HepG2 (cell line): Measurements from ENCODE around the gene ISCU. TPM values are rescaled to one million over a fixed set of nuclear protein-coding genes. Genes with fewer than 3 reads are reported as not detected.

Experiments
- ATAC-seq: fragments of 200-7000 bp; cut with Tn5 transposase; 3 replicates; pipeline ENCODE4 v1.9.1; 2020; ENCODE audit warnings: mild to moderate bottlenecking, moderate library complexity
- BruUV-seq: library from RNA; stranded (reverse); fragments of 400-500 nt; replicated peaks from 2 replicates; lab custom pipeline; 2021; lab: Mats Ljungman, UMichigan
- CTCF ChIA-PET: fragments of 300-600 bp; formaldehyde crosslinking; extraction: SDS; loops from one replicate; lab custom pipeline; 2021; ENCODE audit warnings: low total read pairs, inconsistent platforms, low intra/inter-chr PET ratio; lab: Yijun Ruan, JAX
- POLR2A ChIA-PET: fragments of 350-600 bp; sonication (Branson Sonifier 250); formaldehyde crosslinking; loops from one replicate; lab custom pipeline; 2020; ENCODE audit warnings: antibody characterized with exemption, inconsistent platforms; lab: Yijun Ruan, JAX
- DNase-seq: peaks from one replicate; pipeline ENCODE4 v3.0.0-alpha.2; 2015; ENCODE audit warnings: low spot score
- FAIRE-seq: peaks from 3 replicates; lab custom pipeline; 2011; peaks lifted over from hg19 to GRCh38; lab: Jason Lieb, UNC
- H2AFZ ChIP-seq: one replicate; pipeline ENCODE4 v1.6.1; 2011; ENCODE audit warnings: low read length, inconsistent platforms
- H3K27ac ChIP-seq: fragments of 300-600 bp; 3 replicates; pipeline ENCODE4 v1.8.0; 2011; ENCODE audit warnings: mixed run types, mild to moderate bottlenecking, mixed read lengths, low read length, inconsistent platforms; ENCODE audit not compliant: insufficient read depth; ENCODE audit errors: extremely low read length
- H3K27me3 ChIP-seq, 2 experiments: fragments of 200-600 bp in 1 of 2; 2 replicates in 1 of 2; 3 replicates in 1 of 2; pipeline versions ENCODE4 v1.6.0 to v1.8.0; 2011; ENCODE audit warnings: low read length in 2 of 2, mild to moderate bottlenecking in 2 of 2, moderate library complexity in 2 of 2, inconsistent platforms in 1 of 2; ENCODE audit not compliant: insufficient read depth in 2 of 2, control insufficient read depth in 1 of 2
- H3K36me3 ChIP-seq, 2 experiments: fragments of 200-600 bp in 1 of 2; replicated peaks in 1 of 2; 2 replicates in 1 of 2; 3 replicates in 1 of 2; pipeline versions ENCODE4 v1.5.1 to v1.8.0; 2011; ENCODE audit warnings: low read length in 2 of 2, inconsistent platforms in 1 of 2; ENCODE audit not compliant: insufficient read depth in 2 of 2, control insufficient read depth in 1 of 2
- H3K4me1 ChIP-seq: 2 replicates; pipeline ENCODE4 v1.5.1; 2012; ENCODE audit warnings: low read length, inconsistent platforms; ENCODE audit not compliant: insufficient read depth
- H3K4me2 ChIP-seq: 2 replicates; pipeline ENCODE4 v1.6.0; 2011; ENCODE audit warnings: low read depth, low read length, inconsistent platforms
- H3K4me3 ChIP-seq, 3 experiments: fragments of 200-600 bp in 1 of 3; sonication (generic), shearing (Covaris generic) in 1 of 3; replicated peaks in 1 of 3; 2 replicates each; pipeline ENCODE4 v1.5.1; 2011 to 2016; ENCODE audit warnings: low read length in 3 of 3, inconsistent platforms in 2 of 3, low read depth in 2 of 3, mild to moderate bottlenecking in 2 of 3, control low read depth in 1 of 3, mixed read lengths in 1 of 3; ENCODE audit not compliant: insufficient read depth in 1 of 3
- H3K79me2 ChIP-seq: one replicate; pipeline ENCODE4 v1.6.1; 2011; ENCODE audit warnings: low read length, inconsistent platforms; ENCODE audit not compliant: insufficient read depth
- H3K9ac ChIP-seq: 2 replicates; pipeline ENCODE4 v1.6.0; 2011; ENCODE audit warnings: mild to moderate bottlenecking, low read depth, low read length, inconsistent platforms; ENCODE audit not compliant: insufficient read depth
- H3K9me3 ChIP-seq: 2 replicates; pipeline ENCODE4 v1.5.1; 2012; ENCODE audit warnings: mild to moderate bottlenecking, low read length
- H4K20me1 ChIP-seq: 2 replicates; pipeline ENCODE4 v1.6.0; 2011; ENCODE audit warnings: inconsistent platforms, mild to moderate bottlenecking, low read length, moderate library complexity; ENCODE audit not compliant: insufficient read depth
- KAT2B ChIP-seq: fragments of 150-350 bp; IDR thresholded peaks from 2 replicates; pipeline ENCODE4 v1.6.1; 2014; ENCODE audit warnings: low read depth, low read length, borderline replicate concordance
- MBD4 ChIP-seq: IDR thresholded peaks from 2 replicates; pipeline ENCODE4 v1.6.1; 2012; ENCODE audit warnings: low read length, inconsistent platforms, borderline replicate concordance
- NFKB2 ChIP-seq: sonication (generic); formaldehyde crosslinking; IDR thresholded peaks from 2 replicates; pipeline ENCODE4 v1.4.0; 2020; ENCODE audit warnings: missing genetic modification reagents, borderline replicate concordance
- SMYD3 ChIP-seq: sonication (generic); formaldehyde crosslinking; IDR thresholded peaks from 2 replicates; pipeline ENCODE4 v1.8.1; 2023; ENCODE audit warnings: mild to moderate bottlenecking, missing genetic modification reagents
- ZNF101 ChIP-seq: sonication (generic); formaldehyde crosslinking; IDR thresholded peaks from 2 replicates; pipeline ENCODE4 v1.4.0; 2020; ENCODE audit warnings: mild to moderate bottlenecking, low read depth, missing genetic modification reagents, borderline replicate concordance
- ZNF773 ChIP-seq: sonication (generic); formaldehyde crosslinking; IDR thresholded peaks from 2 replicates; pipeline ENCODE4 v1.4.0; 2020; ENCODE audit warnings: missing genetic modification reagents, borderline replicate concordance
- ZSCAN21 ChIP-seq: sonication (generic); formaldehyde crosslinking; IDR thresholded peaks from 2 replicates; pipeline ENCODE4 v1.8.0; 2022; ENCODE audit warnings: mild to moderate bottlenecking, missing genetic modification reagents, moderate library complexity, borderline replicate concordance
- WGBS: methylation state at CpG from one replicate; pipeline ENCODE4 v1.1.6; 2017; ENCODE audit warnings: low lambda C conversion rate; 5-methylcytosine and 5-hydroxymethylcytosine counted together
- in situ Hi-C: cut with HindIII; loops from 2 replicates; pipeline ENCODE4 v1.10.0; 2017; ENCODE audit warnings: low pct_unique_long_range_greater_than_20kb; ENCODE audit not compliant: extremely low pct_ligation_motif_present
- intact Hi-C: fragments of 100-400 bp; cut with micrococcal nuclease; formaldehyde crosslinking; loops from one replicate; pipeline ENCODE4 v1.10.0; 2022; ENCODE audit not compliant: unreplicated experiment
- polyA plus RNA-seq, 8 experiments: library from polyadenylated mRNA; depleted of rRNA in 3 of 8; stranded (reverse) in 7 of 8; unstranded in 1 of 8; fragments of >200 nt; fragmentation: Illumina TruSeq in 4 of 8; extraction: Trizol in 4 of 8; gene quantifications; 2 replicates each; pipeline versions ENCODE4 v1.2.1 to v1.2.3, GENCODE V29; 2011 to 2016; ENCODE audit warnings: low read depth in 4 of 8, missing spikeins in 1 of 8, mixed read lengths in 1 of 8; ENCODE audit not compliant: insufficient read depth in 1 of 8
- total RNA-seq, 5 experiments: library from RNA; depleted of rRNA; stranded (reverse); fragments of >200 nt; fragmentation: Illumina TruSeq; extraction: Trizol; gene quantifications; 2 replicates each; pipeline ENCODE4 v1.2.3, GENCODE V29; 2016; ENCODE audit warnings: low read depth in 1 of 5
- TF ChIP-seq, protein P1 (sequence below): sonication (generic); formaldehyde crosslinking; IDR thresholded peaks from 2 replicates; pipeline ENCODE4 v1.4.0; 2020; ENCODE audit warnings: mild to moderate bottlenecking, missing genetic modification reagents

The ISCU gene
- total and polyA plus RNA-seq, 2 of the 13 experiments (the other 11 are each of a cell fraction or from before 2014, with no cell fraction given) = 94.4 to 107 TPM

GRCh38 chr12:108565976-108566375, 3.6 kb downstream of the ISCU start (continued):
- TF ChIP-seq NFKB2 (CRISPR knock-in tag) (no peak), MBD4 (no peak), SMYD3 (CRISPR knock-in tag) (no peak), ZSCAN21 (no peak), ZNF101 (CRISPR knock-in tag) (no peak), KAT2B (no peak)

DNA sequence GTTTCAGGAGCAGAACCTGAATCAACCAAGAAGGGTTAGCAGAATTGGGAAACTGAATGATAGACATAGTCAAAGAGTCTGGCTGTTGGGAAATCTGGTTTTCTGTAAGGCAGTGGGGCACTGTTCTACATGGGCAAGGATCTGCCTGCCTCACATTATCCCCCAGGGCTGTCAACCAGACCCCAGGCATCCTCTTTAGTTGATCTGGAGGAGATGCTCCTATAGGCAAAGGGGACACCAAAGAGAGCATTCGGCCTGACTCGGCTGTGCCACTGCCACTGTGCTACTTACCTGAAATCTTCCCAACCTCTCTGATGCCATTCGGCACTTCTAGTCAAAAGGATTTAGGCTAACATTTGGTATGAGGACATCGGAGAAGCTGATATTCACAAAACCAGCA, 4.1 kb downstream of the ISCU start:
- no peak for FAIRE-seq
- H3K36me3 ChIP-seq = peaks cover 20 to 55% of the 10 kb centered on the region in 2 experiments
- H3K79me2 ChIP-seq = peaks cover 17% of the 10 kb centered on the region
- ATAC-seq = no peak
- DNase-seq = no peak
- no peaks in the 10 kb centered on the region; a peak in 1 of 5 replicates for H3K27me3 ChIP-seq
- 100% methylated on average over 4 of the region's 4 CpGs for WGBS
- H3K4me1 ChIP-seq = peaks cover 7% of the 10 kb centered on the region
- no peak for TF ChIP-seq ZNF773
- TF ChIP-seq, protein P1, sequence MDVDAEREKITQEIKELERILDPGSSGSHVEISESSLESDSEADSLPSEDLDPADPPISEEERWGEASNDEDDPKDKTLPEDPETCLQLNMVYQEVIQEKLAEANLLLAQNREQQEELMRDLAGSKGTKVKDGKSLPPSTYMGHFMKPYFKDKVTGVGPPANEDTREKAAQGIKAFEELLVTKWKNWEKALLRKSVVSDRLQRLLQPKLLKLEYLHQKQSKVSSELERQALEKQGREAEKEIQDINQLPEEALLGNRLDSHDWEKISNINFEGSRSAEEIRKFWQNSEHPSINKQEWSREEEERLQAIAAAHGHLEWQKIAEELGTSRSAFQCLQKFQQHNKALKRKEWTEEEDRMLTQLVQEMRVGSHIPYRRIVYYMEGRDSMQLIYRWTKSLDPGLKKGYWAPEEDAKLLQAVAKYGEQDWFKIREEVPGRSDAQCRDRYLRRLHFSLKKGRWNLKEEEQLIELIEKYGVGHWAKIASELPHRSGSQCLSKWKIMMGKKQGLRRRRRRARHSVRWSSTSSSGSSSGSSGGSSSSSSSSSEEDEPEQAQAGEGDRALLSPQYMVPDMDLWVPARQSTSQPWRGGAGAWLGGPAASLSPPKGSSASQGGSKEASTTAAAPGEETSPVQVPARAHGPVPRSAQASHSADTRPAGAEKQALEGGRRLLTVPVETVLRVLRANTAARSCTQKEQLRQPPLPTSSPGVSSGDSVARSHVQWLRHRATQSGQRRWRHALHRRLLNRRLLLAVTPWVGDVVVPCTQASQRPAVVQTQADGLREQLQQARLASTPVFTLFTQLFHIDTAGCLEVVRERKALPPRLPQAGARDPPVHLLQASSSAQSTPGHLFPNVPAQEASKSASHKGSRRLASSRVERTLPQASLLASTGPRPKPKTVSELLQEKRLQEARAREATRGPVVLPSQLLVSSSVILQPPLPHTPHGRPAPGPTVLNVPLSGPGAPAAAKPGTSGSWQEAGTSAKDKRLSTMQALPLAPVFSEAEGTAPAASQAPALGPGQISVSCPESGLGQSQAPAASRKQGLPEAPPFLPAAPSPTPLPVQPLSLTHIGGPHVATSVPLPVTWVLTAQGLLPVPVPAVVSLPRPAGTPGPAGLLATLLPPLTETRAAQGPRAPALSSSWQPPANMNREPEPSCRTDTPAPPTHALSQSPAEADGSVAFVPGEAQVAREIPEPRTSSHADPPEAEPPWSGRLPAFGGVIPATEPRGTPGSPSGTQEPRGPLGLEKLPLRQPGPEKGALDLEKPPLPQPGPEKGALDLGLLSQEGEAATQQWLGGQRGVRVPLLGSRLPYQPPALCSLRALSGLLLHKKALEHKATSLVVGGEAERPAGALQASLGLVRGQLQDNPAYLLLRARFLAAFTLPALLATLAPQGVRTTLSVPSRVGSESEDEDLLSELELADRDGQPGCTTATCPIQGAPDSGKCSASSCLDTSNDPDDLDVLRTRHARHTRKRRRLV (CRISPR knock-in tag) = no peak
- H3K27ac ChIP-seq = no peak overlapping the region
- CTCF ChIA-PET = no interaction called here
- H3K4me2 ChIP-seq = no peak overlapping the region
- no peaks in the 10 kb centered on the region; the same call in 1 of the 2 replicates for H4K20me1 ChIP-seq
- H2AFZ ChIP-seq = no peak overlapping the region
- no peak overlapping the region for H3K9ac ChIP-seq
- POLR2A ChIA-PET = interaction anchor here (0.5 kb wide), 1 partner anchor 191 kb away, joined by 3 read pairs; no protein-coding TSS in a partner anchor
- BruUV-seq = no TSS peak
- in situ Hi-C loops = loop anchor here (5.0 to 10.0 kb wide), 2 partner anchors 51 to 238 kb away; no protein-coding TSS in a partner anchor
- no peaks in the 10 kb centered on the region for H3K9me3 ChIP-seq
- H3K4me3 ChIP-seq = no peak overlapping the region
- intact Hi-C loops = no loop called here
